GM18505 (cell line): Measurements from ENCODE around the gene PI4KB.

Experiments
- ATAC-seq: cut with Tn5 transposase; IDR thresholded peaks from one replicate; pipeline ENCODE4 v1.9.1; 2021; ENCODE audit not compliant: unreplicated experiment
- POLR2A ChIP-seq: IDR thresholded peaks from 4 replicates; pipeline ENCODE4 v1.6.1; 2011; ENCODE audit warnings: borderline replicate concordance; ENCODE audit not compliant: insufficient read depth, insufficient read length; ENCODE audit errors: extremely low read depth

Gene PI4KB

GRCh38 chr1:151309811-151310323 lies 17.3 kb downstream of the PI4KB start:
- ATAC-seq: no peak
- TF ChIP-seq POLR2A: no peak

GRCh38 chr1:151294742-151295462 lies 32.3 kb downstream of the PI4KB start:
- TF ChIP-seq POLR2A: no peak
- ATAC-seq: no peak

GRCh38 chr1:151293093-151293492 lies 34.1 kb downstream of the PI4KB start:
- no peak for TF ChIP-seq POLR2A
- no peak for ATAC-seq

GRCh38 chr1:151292207-151293030 lies 34.8 kb downstream of the PI4KB start:
- no peak for ATAC-seq
- peak; percentile 36 for TF ChIP-seq POLR2A

GRCh38 chr1:151290709-151291303 lies 36.4 kb downstream of the PI4KB start:
- ATAC-seq: no peak
- TF ChIP-seq POLR2A: no peak

GRCh38 chr1:151289991-151290708 lies 37.1 kb downstream of the PI4KB start:
- ATAC-seq: no peak
- TF ChIP-seq POLR2A: no peak

GRCh38 chr1:151289080-151289935 lies 37.9 kb downstream of the PI4KB start:
- no peak for ATAC-seq
- TF ChIP-seq POLR2A: no peak

GRCh38 chr1:151288502-151288901 lies 38.7 kb downstream of the PI4KB start:
- ATAC-seq: no peak
- TF ChIP-seq POLR2A: no peak

GRCh38 chr1:151287767-151288500 lies 39.3 kb downstream of the PI4KB start:
- ATAC-seq: no peak
- TF ChIP-seq POLR2A: peak; percentile 29

GRCh38 chr1:151287341-151287699 lies 39.9 kb downstream of the PI4KB start:
- TF ChIP-seq POLR2A: peak; percentile 16
- no peak for ATAC-seq

- ATAC-seq: no peak
- no peak for TF ChIP-seq POLR2A
Measured at GRCh38 chr1:151286619-151287340, 40.4 kb downstream of the PI4KB start.

GRCh38 chr1:151284013-151284577 lies 43.1 kb downstream of the PI4KB start:
- no peak for ATAC-seq
- TF ChIP-seq POLR2A: no peak
